Measurements from ENCODE around the gene RCAN2. TPM values are rescaled to one million over a fixed set of nuclear protein-coding genes. Genes with fewer than 3 reads are reported as not detected.
A peak's percentile ranks its signal among the peaks of the same experiment; 100 is the strongest.

RCAN2 gene
- total and polyA plus RNA-seq, 2 experiments from 2014 or later: 44.9 to 55.6 TPM

GRCh38 chr6:46451343-46451742 is 39.9 kb downstream of the RCAN2 start:
- peaks cover 25% of the 10 kb centered on the region for H3K4me1 ChIP-seq (ENCODE audit: low read depth)
- no peak overlapping the region for H3K4me3 ChIP-seq
- no peak for DNase-seq (ENCODE audit: low read depth in 1 of 2, low spot score in 1 of 2)
- no peaks in the 10 kb centered on the region for H3K9me3 ChIP-seq (ENCODE audit: low read depth)
- no peaks in the 10 kb centered on the region for H3K27me3 ChIP-seq
- TF ChIP-seq, protein P1, sequence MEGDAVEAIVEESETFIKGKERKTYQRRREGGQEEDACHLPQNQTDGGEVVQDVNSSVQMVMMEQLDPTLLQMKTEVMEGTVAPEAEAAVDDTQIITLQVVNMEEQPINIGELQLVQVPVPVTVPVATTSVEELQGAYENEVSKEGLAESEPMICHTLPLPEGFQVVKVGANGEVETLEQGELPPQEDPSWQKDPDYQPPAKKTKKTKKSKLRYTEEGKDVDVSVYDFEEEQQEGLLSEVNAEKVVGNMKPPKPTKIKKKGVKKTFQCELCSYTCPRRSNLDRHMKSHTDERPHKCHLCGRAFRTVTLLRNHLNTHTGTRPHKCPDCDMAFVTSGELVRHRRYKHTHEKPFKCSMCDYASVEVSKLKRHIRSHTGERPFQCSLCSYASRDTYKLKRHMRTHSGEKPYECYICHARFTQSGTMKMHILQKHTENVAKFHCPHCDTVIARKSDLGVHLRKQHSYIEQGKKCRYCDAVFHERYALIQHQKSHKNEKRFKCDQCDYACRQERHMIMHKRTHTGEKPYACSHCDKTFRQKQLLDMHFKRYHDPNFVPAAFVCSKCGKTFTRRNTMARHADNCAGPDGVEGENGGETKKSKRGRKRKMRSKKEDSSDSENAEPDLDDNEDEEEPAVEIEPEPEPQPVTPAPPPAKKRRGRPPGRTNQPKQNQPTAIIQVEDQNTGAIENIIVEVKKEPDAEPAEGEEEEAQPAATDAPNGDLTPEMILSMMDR (IDR thresholded peaks at IDR 0.05; ENCODE audit: low read depth, low read length): no peak
- no peak overlapping the region for H3K27ac ChIP-seq
- H3K36me3 ChIP-seq: peaks cover 2% of the 10 kb centered on the region

DNA sequence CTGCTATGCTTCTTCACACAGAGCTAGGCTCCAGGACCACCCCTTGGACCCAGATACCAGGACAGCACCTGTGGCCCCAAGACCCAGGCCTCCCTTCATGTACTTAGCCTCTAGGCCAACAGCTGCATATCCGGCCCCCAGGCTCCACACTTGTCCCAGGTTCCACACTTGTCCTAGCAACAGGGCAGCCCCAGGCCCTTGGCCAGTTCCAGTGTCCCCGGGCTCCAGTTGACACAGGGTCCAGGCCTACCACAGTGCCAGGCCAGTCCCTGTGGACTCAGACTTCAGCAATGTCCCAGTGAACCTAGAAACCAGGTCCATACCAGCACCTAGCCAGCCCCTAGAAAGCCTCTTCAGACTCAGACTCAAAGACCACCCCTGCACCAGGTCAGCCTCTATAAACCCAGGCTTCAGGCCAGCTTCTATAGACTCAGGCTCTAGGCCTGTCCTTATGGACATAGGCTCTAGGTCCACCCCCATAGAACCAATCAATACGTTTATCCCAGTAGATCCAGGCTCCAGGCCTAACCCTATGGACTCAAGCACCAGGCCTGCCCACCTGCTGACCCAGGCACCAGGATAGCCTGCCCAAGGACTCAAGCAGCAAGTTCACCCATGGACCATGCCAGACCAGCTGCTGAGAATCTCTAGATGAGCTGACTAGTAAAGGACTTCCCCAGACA is 46.3 kb downstream of the RCAN2 start:
- Histone ChIP-seq H3K36me3 (no peaks in the 10 kb centered on the region), H3K9me3 (ENCODE audit: low read depth) (no peaks in the 10 kb centered on the region), H3K4me3 (no peak overlapping the region), H3K27ac (no peak overlapping the region), H3K27me3 (no peaks in the 10 kb centered on the region), H3K4me1 (ENCODE audit: low read depth) (peaks cover 40% of the 10 kb centered on the region)
- TF ChIP-seq, protein P1 (IDR thresholded peaks at IDR 0.05; ENCODE audit: low read depth, low read length): no peak
- no peak for DNase-seq (ENCODE audit: low read depth in 1 of 2, low spot score in 1 of 2)

DNA sequence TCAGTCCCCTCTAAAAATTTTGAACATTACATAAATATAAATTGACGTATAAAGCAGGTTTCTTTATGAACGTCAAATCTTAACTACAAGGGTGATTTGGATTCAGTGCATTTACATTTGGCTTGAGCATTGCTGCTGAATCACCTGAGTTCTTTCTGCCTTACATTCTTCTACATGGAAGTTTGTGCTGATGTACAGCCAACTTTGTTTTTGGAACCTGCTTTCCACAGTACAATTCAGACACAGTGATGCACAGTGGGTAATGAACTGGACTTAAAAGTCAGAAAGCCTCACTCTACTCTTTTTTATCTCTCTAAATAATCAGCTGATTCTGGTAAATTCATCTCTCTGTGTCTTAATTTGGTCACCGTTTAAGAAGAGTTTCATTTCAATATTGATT is 47.6 kb downstream of the RCAN2 start:
- Histone ChIP-seq H3K27me3 (no peaks in the 10 kb centered on the region), H3K36me3 (no peaks in the 10 kb centered on the region), H3K27ac (peak overlapping the region; percentile 64), H3K4me1 (ENCODE audit: low read depth) (peaks cover 53% of the 10 kb centered on the region), H3K4me3 (no peak overlapping the region), H3K9me3 (ENCODE audit: low read depth) (no peaks in the 10 kb centered on the region)
- TF ChIP-seq, protein P1 (IDR thresholded peaks at IDR 0.05; ENCODE audit: low read depth, low read length): no peak
- DNase-seq (ENCODE audit: low read depth in 1 of 2, low spot score in 1 of 2): no peak

- no peak for DNase-seq (ENCODE audit: low read depth in 1 of 2, low spot score in 1 of 2)
- TF ChIP-seq, protein P1 (IDR thresholded peaks at IDR 0.05; ENCODE audit: low read depth, low read length): no peak
- Histone ChIP-seq H3K4me1 (ENCODE audit: low read depth) (peaks cover 78% of the 10 kb centered on the region), H3K27ac (no peak overlapping the region), H3K36me3 (no peaks in the 10 kb centered on the region), H3K27me3 (no peaks in the 10 kb centered on the region), H3K9me3 (ENCODE audit: low read depth) (no peaks in the 10 kb centered on the region), H3K4me3 (no peak overlapping the region)
Observed at GRCh38 chr6:46440641-46441040, 50.6 kb downstream of the RCAN2 start.

DNA sequence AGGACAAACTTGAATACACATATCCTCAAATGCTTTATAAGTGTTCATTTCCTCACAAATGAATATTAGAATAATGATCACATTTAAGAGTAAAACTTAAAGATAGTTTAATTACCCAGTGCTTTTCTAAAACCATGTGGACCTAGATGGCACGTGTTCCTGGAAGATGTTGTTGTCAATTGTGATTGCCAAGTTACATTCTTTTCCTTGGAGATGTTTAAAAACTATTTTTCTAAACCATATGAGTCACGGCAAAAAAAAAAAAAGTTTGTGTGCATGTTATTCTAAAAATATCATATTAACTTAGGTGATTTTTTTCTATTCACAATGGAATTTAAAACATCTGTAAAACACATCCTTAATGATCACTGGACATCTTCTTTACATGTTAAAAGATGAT is 51.1 kb downstream of the RCAN2 start:
- Histone ChIP-seq H3K4me1 (ENCODE audit: low read depth) (peaks cover 81% of the 10 kb centered on the region), H3K4me3 (no peak overlapping the region), H3K27me3 (no peaks in the 10 kb centered on the region), H3K9me3 (ENCODE audit: low read depth) (no peaks in the 10 kb centered on the region), H3K36me3 (no peaks in the 10 kb centered on the region), H3K27ac (peak overlapping the region; percentile 80)
- no peak for DNase-seq (ENCODE audit: low read depth in 1 of 2, low spot score in 1 of 2)
- TF ChIP-seq, protein P1 (IDR thresholded peaks at IDR 0.05; ENCODE audit: low read depth, low read length): no peak
